ENCODE data around the gene KRTAP12-4. TPM values are rescaled to one million over a fixed set of nuclear protein-coding genes. Genes with fewer than 3 reads are reported as not detected.
"Not testable (repeated sequence)": the region's sequence is repeated elsewhere in the genome, so short reads cannot be mapped to it uniquely, and the experiment has no call there.

The KRTAP12-4 gene
- polyA plus RNA-seq (2012; ENCODE audit: insufficient read depth, insufficient read length) = not detected

DNA sequence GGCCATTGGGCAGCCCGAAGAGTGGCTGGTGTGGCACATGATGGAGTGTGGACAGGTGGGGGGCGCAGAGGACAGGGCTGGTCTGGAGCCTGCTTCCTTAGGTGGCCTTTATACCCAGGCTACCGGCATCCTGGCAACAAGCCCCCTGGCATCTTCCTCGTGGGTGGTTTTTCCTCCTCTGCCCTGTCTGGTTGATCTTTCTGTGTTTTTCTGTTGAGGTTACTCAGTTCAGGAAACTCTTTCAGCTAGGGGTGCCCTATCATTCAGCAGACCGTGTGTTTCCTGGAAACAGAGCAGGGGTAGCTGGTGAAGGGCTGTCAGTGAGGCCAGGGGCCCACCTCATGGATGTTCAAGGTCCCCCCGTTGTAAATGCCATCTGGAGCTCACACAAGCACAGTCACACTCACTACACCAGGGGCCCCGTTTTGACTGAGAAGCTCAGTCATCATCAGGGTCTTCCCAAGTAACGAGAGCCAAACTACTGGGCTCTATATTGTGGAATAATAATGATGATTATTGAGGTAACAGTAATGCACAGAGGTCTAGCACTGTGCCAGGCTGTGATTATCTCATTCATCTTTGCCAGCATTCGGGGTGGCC lies at the start of gene KRTAP12-4:
TSS of gene KRTAP12-4 (minus strand) at position 84 of the 600 bp plus-strand sequence. CDS start at position 39, 45 bp downstream.
- DNase-seq (ENCODE audit: low read depth, low spot score) = peak; percentile 26
- H3K4me3 ChIP-seq (ENCODE audit: low read length) = no peak within 1 kb of the TSS

- no peak overlapping the region for H3K4me3 ChIP-seq (ENCODE audit: low read length)
- no peak for DNase-seq (ENCODE audit: low read depth, low spot score)
Observed at GRCh38 chr21:44703731-44704635, 49.5 kb upstream of the KRTAP12-4 start.

DNA sequence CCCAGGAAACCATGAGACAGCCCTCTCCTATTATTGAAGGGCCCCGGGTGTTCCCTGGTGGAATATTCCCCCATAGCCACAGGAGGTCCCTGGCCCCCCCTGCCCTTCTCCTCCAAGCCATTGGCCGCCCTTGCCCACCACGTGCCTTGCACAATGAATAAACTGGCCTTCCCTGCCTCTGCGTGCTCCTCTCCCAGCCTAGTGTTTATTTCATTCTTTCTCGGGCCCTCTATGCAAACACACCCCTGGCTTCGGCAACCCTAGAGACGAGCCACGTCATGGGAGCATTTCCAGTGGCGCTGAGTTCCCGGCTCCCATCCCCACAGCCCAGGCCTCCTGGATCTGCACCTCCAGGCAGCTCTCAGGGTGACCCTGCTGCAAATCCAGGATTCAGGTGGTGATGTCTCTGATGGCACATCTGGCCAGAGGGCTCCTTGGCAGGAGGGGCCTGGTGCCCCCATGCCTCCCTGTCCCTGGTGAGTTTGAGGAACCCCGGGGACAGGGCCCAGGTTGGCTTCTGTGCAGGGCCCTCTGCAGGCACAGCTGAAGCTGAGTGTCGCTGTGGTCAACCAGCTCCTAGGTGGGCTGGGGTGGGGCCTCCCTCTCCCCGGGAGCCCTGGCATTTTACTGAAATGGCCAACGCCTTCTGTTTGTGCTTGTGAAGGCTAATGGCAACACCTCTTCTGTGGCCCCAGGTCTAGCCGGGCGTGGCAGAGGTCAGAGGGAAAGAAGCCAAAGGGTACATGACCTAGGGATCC lies 48.7 kb upstream of the KRTAP12-4 start:
- H3K4me3 ChIP-seq (ENCODE audit: low read length) = no peak overlapping the region
- DNase-seq (ENCODE audit: low read depth, low spot score) = no peak

DNA sequence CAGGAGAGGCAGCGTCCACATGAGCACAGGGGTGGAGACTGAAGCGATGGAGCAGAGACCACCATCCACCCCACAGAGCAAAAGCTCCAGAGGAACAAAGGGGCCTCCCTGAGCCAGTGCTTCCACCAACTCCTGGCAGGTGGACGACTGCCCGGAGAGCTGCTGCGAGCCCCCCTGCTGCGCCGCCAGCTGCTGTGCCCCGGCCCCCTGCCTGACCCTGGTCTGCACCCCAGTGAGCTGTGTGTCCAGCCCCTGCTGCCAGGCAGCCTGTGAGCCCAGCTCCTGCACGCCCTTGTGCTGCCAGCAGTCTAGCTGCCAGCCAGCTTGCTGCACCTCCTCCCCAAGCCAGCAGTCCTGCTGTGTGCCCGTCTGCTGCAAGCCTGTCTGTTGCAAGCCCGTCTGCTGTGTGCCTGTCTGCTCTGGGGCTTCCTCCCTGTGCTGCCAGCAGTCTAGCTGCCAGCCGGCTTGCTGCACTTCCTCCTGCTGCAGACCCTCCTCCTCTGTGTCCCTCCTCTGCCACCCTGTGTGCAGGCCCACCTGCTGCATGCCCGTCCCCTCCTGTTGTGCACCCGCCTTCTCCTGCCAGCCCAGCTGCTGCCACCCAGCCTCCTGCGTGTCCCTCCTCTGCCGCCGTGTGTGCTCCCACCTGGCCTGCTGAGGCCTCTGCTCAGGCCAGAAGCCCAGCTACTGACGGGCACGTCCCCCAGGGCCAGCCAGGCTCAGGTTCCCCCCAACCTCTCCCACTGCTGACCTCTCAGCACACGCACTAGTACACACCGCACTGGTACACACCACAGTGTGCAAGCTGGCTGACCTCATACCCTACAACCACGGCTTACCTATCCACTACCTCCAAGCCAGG lies 47.9 kb upstream of the KRTAP12-4 start:
- H3K4me3 ChIP-seq (ENCODE audit: low read length) = no peak overlapping the region
- no peak for DNase-seq (ENCODE audit: low read depth, low spot score)

GRCh38 chr21:44701541-44701940 lies 47.1 kb upstream of the KRTAP12-4 start:
- DNase-seq (ENCODE audit: low read depth, low spot score) = no peak
- H3K4me3 ChIP-seq (ENCODE audit: low read length) = no peak overlapping the region

- DNase-seq (ENCODE audit: low read depth, low spot score) = no peak
- H3K4me3 ChIP-seq (ENCODE audit: low read length) = no peak overlapping the region
Observed at GRCh38 chr21:44701023-44701400, 46.6 kb upstream of the KRTAP12-4 start.

DNA sequence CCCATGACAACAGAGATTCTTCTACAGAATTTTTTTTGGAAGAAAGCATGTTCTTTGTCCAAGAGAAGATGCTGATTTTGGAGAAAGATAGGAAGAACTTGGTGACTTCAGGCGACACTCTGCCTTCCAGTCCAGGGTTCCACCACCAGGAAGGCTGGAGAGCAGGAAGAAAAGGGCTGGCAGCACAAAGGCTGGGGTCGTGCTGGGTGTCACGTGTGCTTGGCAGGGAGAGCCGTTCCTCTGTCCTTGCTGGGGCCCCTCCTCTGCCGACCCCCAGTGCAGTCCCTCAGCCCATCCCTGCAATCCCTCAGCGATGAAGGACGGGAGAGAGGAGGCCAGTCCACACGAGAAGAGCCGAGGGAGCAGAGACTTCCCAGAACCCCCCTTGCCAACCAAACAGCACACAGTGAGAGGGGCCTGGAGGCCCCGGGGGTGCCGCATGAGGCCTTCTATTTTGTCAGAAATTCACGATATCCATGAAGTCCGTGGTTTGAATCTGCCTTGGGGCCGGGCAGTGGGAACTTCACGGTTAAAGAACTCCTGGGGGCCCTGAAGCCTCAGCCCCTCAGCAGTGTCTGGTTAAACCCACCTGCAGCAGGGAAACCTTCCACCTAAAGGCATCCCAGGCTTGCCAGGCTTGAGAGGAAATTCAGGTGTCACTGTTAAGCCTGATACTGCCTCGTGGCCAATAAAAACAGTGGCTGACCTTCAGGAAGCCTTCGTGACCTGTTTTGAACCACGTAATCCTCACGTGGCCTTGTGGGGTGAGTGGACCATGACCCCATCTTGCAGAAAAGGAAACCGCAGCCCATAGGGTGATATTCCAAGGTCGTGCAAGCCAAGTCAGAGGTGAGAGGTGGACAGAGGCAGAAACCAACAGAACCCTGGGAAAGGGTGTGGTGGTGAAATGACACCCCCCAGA lies 45.9 kb upstream of the KRTAP12-4 start:
- DNase-seq (ENCODE audit: low read depth, low spot score) = no peak
- no peak overlapping the region for H3K4me3 ChIP-seq (ENCODE audit: low read length)

GRCh38 chr21:44699502-44700001 lies 45.1 kb upstream of the KRTAP12-4 start:
- H3K4me3 ChIP-seq (ENCODE audit: low read length) = no peak overlapping the region
- no peak for DNase-seq (ENCODE audit: low read depth, low spot score)

DNA sequence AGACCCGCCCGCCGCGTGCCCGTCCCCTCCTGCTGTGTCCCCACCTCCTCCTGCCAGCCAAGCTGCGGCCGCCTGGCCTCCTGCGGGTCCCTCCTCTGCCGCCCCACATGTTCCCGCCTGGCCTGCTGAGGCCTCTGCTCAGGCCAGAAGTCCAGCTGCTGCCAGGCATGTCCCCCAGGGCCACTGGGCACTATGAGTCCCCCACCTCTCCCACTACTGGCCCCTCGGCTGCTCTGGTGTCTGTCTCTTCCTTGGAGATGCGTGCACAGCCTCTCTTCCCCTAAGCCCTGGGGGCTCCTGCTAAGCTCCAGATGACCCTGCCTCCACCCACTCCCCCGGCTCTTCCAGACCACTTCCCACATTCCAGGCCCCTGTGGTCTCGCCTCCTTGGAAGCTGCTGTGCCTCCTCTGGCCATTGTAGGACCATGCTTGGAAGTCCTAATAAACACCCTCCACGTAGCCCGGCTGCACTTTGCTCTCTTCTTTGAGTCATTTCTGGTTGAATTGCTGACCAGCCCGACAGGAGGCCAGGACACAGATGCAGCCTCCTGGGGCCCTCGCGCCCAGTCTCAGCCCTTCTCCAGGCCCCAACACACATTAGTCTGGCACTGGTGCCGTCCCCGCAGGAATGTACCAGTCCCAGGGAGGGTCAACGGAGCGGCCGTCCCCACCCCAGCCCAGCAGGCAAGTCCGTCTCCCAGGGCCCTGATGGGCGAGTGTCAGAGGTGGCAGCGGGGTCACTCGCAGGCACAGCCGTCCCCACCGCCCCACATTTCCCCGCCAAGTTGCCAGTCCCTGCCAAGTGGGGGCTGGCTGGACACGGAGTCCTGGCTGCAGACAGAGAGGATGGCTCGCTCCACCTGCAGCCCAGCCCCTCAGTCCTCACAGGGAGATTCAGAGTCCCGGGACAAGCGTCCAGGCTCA lies 43.6 kb upstream of the KRTAP12-4 start:
- no peak overlapping the region for H3K4me3 ChIP-seq (ENCODE audit: low read length)
- no peak for DNase-seq (ENCODE audit: low read depth, low spot score)

- H3K4me3 ChIP-seq (ENCODE audit: low read length); DNase-seq (ENCODE audit: low read depth, low spot score): not testable (repeated sequence)
Observed at GRCh38 chr21:44697172-44697810, 42.8 kb upstream of the KRTAP12-4 start, which contains the start of gene KRTAP10-12. Gene KRTAP10-12 (plus strand): TSS chr21:44697172. CDS start chr21:44697202, 30 bp downstream.

DNA sequence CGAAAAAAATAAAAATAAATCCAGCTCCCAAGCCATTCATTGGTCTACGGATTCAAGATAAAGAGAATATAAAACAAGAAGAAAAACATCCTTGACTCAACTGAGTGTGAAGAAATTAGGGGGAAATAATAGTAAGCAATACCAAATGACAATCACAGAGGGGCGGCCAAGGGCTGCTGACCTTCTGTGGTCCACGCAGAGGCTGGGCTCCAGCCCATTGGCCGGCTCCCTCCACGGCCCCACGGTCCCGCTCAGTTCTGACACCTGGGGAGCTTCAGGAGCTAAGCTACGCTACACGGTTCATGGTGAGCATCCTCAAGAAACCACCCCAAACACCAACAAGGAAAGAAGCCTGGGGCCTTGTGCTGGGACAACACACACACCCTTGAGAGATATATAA lies 42.1 kb upstream of the KRTAP12-4 start:
- H3K4me3 ChIP-seq (ENCODE audit: low read length) = no peak overlapping the region
- DNase-seq (ENCODE audit: low read depth, low spot score) = no peak

DNA sequence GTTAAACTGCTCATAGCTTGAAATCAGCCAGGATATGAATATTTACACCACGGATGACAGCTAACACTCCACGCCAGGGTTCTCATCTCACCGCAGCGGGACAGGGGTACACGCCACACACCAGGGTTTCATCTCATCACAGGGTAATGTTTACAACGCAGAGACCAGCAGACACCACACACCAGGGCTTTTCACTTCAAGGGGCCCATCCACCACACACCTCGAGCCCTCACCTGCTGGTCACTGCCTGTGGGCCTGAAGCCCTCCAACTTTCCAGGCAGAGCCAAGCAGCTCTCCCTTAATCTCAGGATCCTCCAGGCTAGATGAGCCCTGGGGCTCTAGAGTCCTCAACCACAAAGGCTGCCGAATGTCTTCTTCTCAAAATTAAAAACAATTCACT lies 41.2 kb upstream of the KRTAP12-4 start:
- no peak overlapping the region for H3K4me3 ChIP-seq (ENCODE audit: low read length)
- DNase-seq (ENCODE audit: low read depth, low spot score) = no peak

DNA sequence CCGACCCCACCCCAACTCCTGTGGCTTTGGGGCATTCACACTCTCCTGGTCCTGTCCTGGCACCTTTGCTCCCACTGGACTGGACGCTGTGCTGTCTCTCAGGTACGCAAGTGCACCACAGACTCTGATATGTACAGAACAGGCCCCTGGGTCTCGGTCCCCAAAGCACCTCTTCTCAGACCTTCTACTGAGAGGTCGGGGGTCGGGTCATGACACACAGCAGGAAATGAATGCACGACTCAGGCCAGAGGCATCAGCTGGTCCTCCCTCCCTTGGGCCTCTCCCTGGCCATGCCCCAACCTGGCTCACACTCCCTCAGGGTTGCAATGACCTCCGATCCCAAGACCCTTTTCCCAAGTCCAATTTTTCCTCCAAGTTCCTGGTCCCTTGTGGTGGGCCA lies 40.7 kb upstream of the KRTAP12-4 start:
- no peak overlapping the region for H3K4me3 ChIP-seq (ENCODE audit: low read length)
- DNase-seq (ENCODE audit: low read depth, low spot score) = no peak

DNA sequence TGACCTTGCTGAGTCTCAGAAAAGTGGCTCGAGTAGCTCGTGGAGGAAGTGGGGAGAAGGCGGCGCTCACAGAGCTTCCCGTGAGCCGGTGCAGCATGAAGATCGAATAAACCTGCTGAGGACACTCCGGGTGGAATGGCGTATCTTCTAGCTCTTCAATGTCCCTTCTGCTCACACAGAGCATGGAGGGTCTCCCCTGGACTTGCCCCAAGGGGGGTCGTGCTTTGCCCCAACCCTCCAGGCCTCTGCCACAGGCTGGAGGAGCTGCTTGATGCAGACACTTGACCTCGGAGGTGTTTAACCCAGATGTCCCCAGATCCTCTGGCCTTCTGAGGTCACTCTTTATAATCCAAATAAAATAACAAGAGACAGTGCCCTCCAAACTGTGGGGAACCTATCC lies 40.3 kb upstream of the KRTAP12-4 start:
- H3K4me3 ChIP-seq (ENCODE audit: low read length) = no peak overlapping the region
- no peak for DNase-seq (ENCODE audit: low read depth, low spot score)

GRCh38 chr21:44692798-44693512 lies 38.5 kb upstream of the KRTAP12-4 start:
- no peak for DNase-seq (ENCODE audit: low read depth, low spot score)
- no peak overlapping the region for H3K4me3 ChIP-seq (ENCODE audit: low read length)

DNA sequence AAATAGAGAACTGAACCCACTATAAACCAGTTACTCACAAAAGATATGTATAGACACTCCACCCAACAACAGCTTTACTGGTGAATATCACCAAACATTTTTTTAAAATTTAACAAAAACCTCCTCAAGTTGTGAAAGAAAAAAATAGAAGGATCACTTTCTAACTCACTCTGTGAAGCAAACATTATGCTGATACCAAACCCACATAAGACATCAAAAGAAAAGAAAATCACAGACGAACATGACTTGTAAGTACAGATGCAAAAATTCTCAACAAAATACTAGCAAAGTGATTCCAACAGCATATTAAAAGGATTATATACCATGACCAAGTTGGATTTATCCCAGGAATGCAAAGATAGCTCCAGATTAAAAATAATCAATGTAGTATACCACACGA lies 37.2 kb upstream of the KRTAP12-4 start:
- DNase-seq (ENCODE audit: low read depth, low spot score) = no peak

More for the DNA sequence above, 37.2 kb upstream of the KRTAP12-4 start:
- H3K4me3 ChIP-seq (ENCODE audit: low read length) = no peak overlapping the region
